ENCODE data around the gene HSDL1. TPM values are rescaled to one million over a fixed set of nuclear protein-coding genes. Genes with fewer than 3 reads are reported as not detected.
A peak's percentile ranks its signal among the peaks of the same experiment; 100 is the strongest.

Gene HSDL1
- total and polyA plus RNA-seq, 2 of the 4 experiments (the other 2 are of a cell fraction): 11.6 to 18.3 TPM

GRCh38 chr16:84117494-84117843 lies 27.5 kb downstream of the HSDL1 start:
- in situ Hi-C loops (cut with MboI; ENCODE audit: low sequenced_read_pairs) (no loop called here), intact Hi-C loops (cut with micrococcal nuclease) (loop anchor here (5.0 to 10.0 kb wide), 2 partner anchors 60 to 367 kb away; no protein-coding TSS in a partner anchor), dilution Hi-C loops (cut with HindIII; ENCODE audit: low sequenced_read_pairs, unreplicated experiment) (no loop called here)
- H2BK20ac ChIP-seq (ENCODE audit: low read depth, low read length): no peak overlapping the region
- H3K9me1 ChIP-seq (ENCODE audit: insufficient read depth, low read length): no peaks in the 10 kb centered on the region; the same call in 1 of the 2 replicates
- H2AK5ac ChIP-seq (ENCODE audit: low read depth, low read length): peak overlapping the region; percentile 85
- peak overlapping the region; percentile 84 to 98 for H4K8ac ChIP-seq (ENCODE audit: low read depth in 2 of 2, low read length in 2 of 2)
- no peak overlapping the region for H2BK120ac ChIP-seq (ENCODE audit: low read depth, low read length)
- no peaks in the 10 kb centered on the region for H4K20me1 ChIP-seq (ENCODE audit: insufficient read depth, low read length)
- no peaks in the 10 kb centered on the region for H3K9me3 ChIP-seq (ENCODE audit: control insufficient read depth, insufficient read depth, low read length)
- POLR2A ChIA-PET (ENCODE audit: unreplicated experiment): no interaction called here
- H3K36me3 ChIP-seq (ENCODE audit: control insufficient read depth, insufficient read depth, low read length): no peaks in the 10 kb centered on the region
- no peak for ATAC-seq (ENCODE audit: low read depth)
- peak overlapping the region; percentile 98 for H3K4me2 ChIP-seq (ENCODE audit: low read depth, low read length)
- CTCF ChIA-PET: interaction anchor here (1.6 to 2.0 kb wide), 2 partner anchors 61 to 70 kb away, joined by 4 to 7 read pairs; partner anchors contain the start of gene TAF1C
- no peak for TF ChIP-seq NFE2L2 (IDR thresholded peaks at IDR 0.05; ENCODE audit: low read depth, low read length)
- no peak for TF ChIP-seq MAZ (IDR thresholded peaks at IDR 0.05; ENCODE audit: borderline replicate concordance, low read depth, low read length)
- TF ChIP-seq MXI1 (IDR thresholded peaks at IDR 0.05; ENCODE audit: borderline replicate concordance, low read depth, low read length): 0 out of 2 replicates have a peak, but pooled peaks have one; percentile 31
- TF ChIP-seq RFX5 (IDR thresholded peaks at IDR 0.05; ENCODE audit: low read depth, low read length): no peak
- H2AK9ac ChIP-seq (replicated peaks; ENCODE audit: low read depth, low read length, poor library complexity): peak overlapping the region; percentile 89
- no peak overlapping the region for H2BK15ac ChIP-seq (ENCODE audit: low read depth, low read length)
- H3K23ac ChIP-seq (ENCODE audit: low read depth, low read length): peak overlapping the region; percentile 31
- peak overlapping the region; percentile 55 for H3K4ac ChIP-seq (ENCODE audit: low read depth, low read length)
- peak overlapping the region; percentile 65 for H4K5ac ChIP-seq (ENCODE audit: low read depth, low read length)
- H3K9ac ChIP-seq (ENCODE audit: low read depth, low read length): peak overlapping the region; percentile 98
- H3K18ac ChIP-seq (ENCODE audit: low read depth, low read length): peak overlapping the region; percentile 35
- peak overlapping the region; percentile 76 for H2BK5ac ChIP-seq (ENCODE audit: low read depth, low read length, poor library complexity, severe bottlenecking)
- peak overlapping the region; percentile 85 for H3K4me3 ChIP-seq (ENCODE audit: insufficient read depth, low read depth, low read length)
- peak; percentile 31 for DNase-seq
- H4K91ac ChIP-seq (ENCODE audit: insufficient read depth, low read depth, low read length): peak overlapping the region; percentile 36
- peak overlapping the region; percentile 44 for H3K14ac ChIP-seq (replicated peaks; ENCODE audit: low read depth, low read length)
- peak overlapping the region; percentile 95 for H3K27ac ChIP-seq (ENCODE audit: insufficient read depth, low read length)
- no TSS peak for BruUV-seq (replicated peaks)
- peaks cover 8 to 29% of the 10 kb centered on the region in 2 experiments; a peak in 3 of 4 replicates for H3K79me1 ChIP-seq (ENCODE audit: low read depth in 1 of 2, low read length in 2 of 2)
- H3K56ac ChIP-seq (ENCODE audit: extremely low read depth, insufficient read depth, low read length): peak overlapping the region; percentile 76
- H2AFZ ChIP-seq (replicated peaks; ENCODE audit: low read length, poor library complexity): peak overlapping the region; percentile 98
- no peaks in the 10 kb centered on the region for H3K27me3 ChIP-seq (ENCODE audit: control insufficient read depth, insufficient read depth, low read length)
- no peaks in the 10 kb centered on the region for H3K4me1 ChIP-seq (ENCODE audit: control insufficient read depth, insufficient read depth, low read length)
- WGBS, 2 experiments (ENCODE audit: extremely low coverage in 2 of 2, insufficient read length in 1 of 2): 7% methylated on average over 3 of the region's 12 CpGs; no CpG with 5 or more reads in 1 of the 2 experiments
